M059J (cell line): ENCODE data around the gene PYGO2. TPM values are rescaled to one million over a fixed set of nuclear protein-coding genes. Genes with fewer than 3 reads are reported as not detected.

Experiments
- DNase-seq: peaks from one replicate; pipeline ENCODE4 v3.0.0-alpha.2; 2012; ENCODE audit warnings: low read depth
- total RNA-seq: library from RNA; depleted of rRNA; stranded (reverse); fragments of >200 nt; shearing (Covaris generic); gene quantifications from 2 replicates; pipeline ENCODE4 v1.2.3, GENCODE V29; 2014

The PYGO2 gene
- total RNA-seq, 1 experiment from 2014 or later, result 41.7 TPM

GRCh38 chr1:154962156-154962749 lies 671 bp upstream of the PYGO2 start:
- DNase-seq, result peak; percentile 42

- DNase-seq, result no peak
These were observed 991 bp downstream of the PYGO2 start for GRCh38 chr1:154960446-154961136.

GRCh38 chr1:154959426-154959780 lies 2.2 kb downstream of the PYGO2 start:
- no peak for DNase-seq

- DNase-seq, result no peak
These were observed 2.7 kb downstream of the PYGO2 start for GRCh38 chr1:154958681-154959425.

- DNase-seq, result no peak
These were observed 3.5 kb downstream of the PYGO2 start for GRCh38 chr1:154958036-154958435.

- DNase-seq, result no peak
These were observed 4.4 kb downstream of the PYGO2 start for GRCh38 chr1:154957091-154957657.

GRCh38 chr1:154956544-154956941 lies 5.0 kb downstream of the PYGO2 start:
- peak; percentile 29 for DNase-seq

- peak; percentile 94 for DNase-seq
These were observed 5.7 kb downstream of the PYGO2 start, which contains the start of gene PBXIP1 for GRCh38 chr1:154955718-154956543. Gene PBXIP1, minus strand, starts transcription at chr1:154956099. Its CDS starts 2,378 bp downstream, at chr1:154953721.

- DNase-seq, result peak; percentile 85
These were observed 6.4 kb downstream of the PYGO2 start for GRCh38 chr1:154955039-154955717.

- DNase-seq, result no peak
These were observed 7.0 kb downstream of the PYGO2 start for GRCh38 chr1:154954541-154954940.

- no peak for DNase-seq
These were observed 8.0 kb downstream of the PYGO2 start for GRCh38 chr1:154953611-154954038.

GRCh38 chr1:154952664-154953063 lies 8.9 kb downstream of the PYGO2 start:
- no peak for DNase-seq

- no peak for DNase-seq
These were observed 9.5 kb downstream of the PYGO2 start for GRCh38 chr1:154951901-154952657.

GRCh38 chr1:154948079-154948478 lies 13.5 kb downstream of the PYGO2 start:
- no peak for DNase-seq

- DNase-seq, result no peak
These were observed 15.4 kb downstream of the PYGO2 start for GRCh38 chr1:154945962-154946850.

- DNase-seq, result no peak
These were observed 16.2 kb downstream of the PYGO2 start for GRCh38 chr1:154945160-154945961.

GRCh38 chr1:154944401-154945159 lies 17.0 kb downstream of the PYGO2 start:
- no peak for DNase-seq
